ENCODE results near the gene MTFR1L. TPM values are rescaled to one million over a fixed set of nuclear protein-coding genes. Genes with fewer than 3 reads are reported as not detected.

MTFR1L gene
- total RNA-seq, 3 donors from 2014 or later = 71.6 to 79.2 (median 75.4) TPM

- Histone ChIP-seq H3K4me1 (peaks cover 7 to 15% of the 10 kb centered on the region in 2 donors), H3K4me3 (no peak overlapping the region), H3K9me3 (no peaks in the 10 kb centered on the region), H3K27ac (no peak overlapping the region), H3K36me3 (no peaks in the 10 kb centered on the region), H3K27me3 (no peaks in the 10 kb centered on the region)
- no peak for TF ChIP-seq CTCF (IDR thresholded peaks at IDR 0.05)
- intact Hi-C loops (cut with DNase I; ENCODE audit: low total_unique reads) = no loop called here
- no peak for DNase-seq (ENCODE audit: low spot score in 2 of 2)
Observed at GRCh38 chr1:25816112-25816718, 3.5 kb upstream of the MTFR1L start.

GRCh38 chr1:25817840-25818501 lies 1.8 kb upstream of the MTFR1L start:
- Histone ChIP-seq H3K4me1 (peaks cover 7 to 22% of the 10 kb centered on the region in 2 donors), H3K27ac (peak overlapping the region in 1 of 2 donors; percentile 57), H3K27me3 (no peaks in the 10 kb centered on the region), H3K9me3 (no peaks in the 10 kb centered on the region), H3K36me3 (no peaks in the 10 kb centered on the region), H3K4me3 (no peak overlapping the region)
- DNase-seq (ENCODE audit: low spot score in 2 of 2) = no peak
- intact Hi-C loops (cut with DNase I; ENCODE audit: low total_unique reads) = no loop called here
- no peak for TF ChIP-seq CTCF (IDR thresholded peaks at IDR 0.05)

GRCh38 chr1:25818569-25818968 lies 1.2 kb upstream of the MTFR1L start:
- H3K27ac ChIP-seq = peak overlapping the region in 1 of 2 donors; percentile 95
- intact Hi-C loops (cut with DNase I; ENCODE audit: low total_unique reads) = no loop called here
- no peak for TF ChIP-seq POLR2A (IDR thresholded peaks at IDR 0.05)
- TF ChIP-seq CTCF (IDR thresholded peaks at IDR 0.05) = no peak
- TF ChIP-seq POLR2AphosphoS5 (IDR thresholded peaks at IDR 0.05) = no peak
- no peak for DNase-seq (ENCODE audit: low spot score in 2 of 2)
- no peaks in the 10 kb centered on the region for H3K36me3 ChIP-seq
- H3K27me3 ChIP-seq = no peaks in the 10 kb centered on the region
- peak overlapping the region in 2 of 3 donors; percentile 68 to 88 for H3K4me3 ChIP-seq
- peaks cover 7 to 22% of the 10 kb centered on the region in 2 donors for H3K4me1 ChIP-seq
- no peaks in the 10 kb centered on the region for H3K9me3 ChIP-seq

GRCh38 chr1:25820247-25821111 lies 725 bp downstream of the MTFR1L start:
- intact Hi-C loops (cut with DNase I; ENCODE audit: low total_unique reads) = no loop called here
- Histone ChIP-seq H3K9me3 (no peaks in the 10 kb centered on the region), H3K4me3 (peak overlapping the region; percentile 68 to 90 (median 88)), H3K27me3 (no peaks in the 10 kb centered on the region), H3K4me1 (peaks cover 7 to 22% of the 10 kb centered on the region in 2 donors), H3K27ac (peak overlapping the region; percentile 93 to 95), H3K36me3 (no peaks in the 10 kb centered on the region)
- peak in 1 of 2 donors; percentile 46 for DNase-seq (ENCODE audit: low spot score in 2 of 2)
- TF ChIP-seq POLR2AphosphoS5 (IDR thresholded peaks at IDR 0.05) (peak in 1 of 3 donors; percentile 18), POLR2A (IDR thresholded peaks at IDR 0.05) (no peak)

- H3K4me3 ChIP-seq = peak overlapping the region; percentile 68 to 90 (median 88)
- H3K36me3 ChIP-seq = no peaks in the 10 kb centered on the region
- TF ChIP-seq CTCF (IDR thresholded peaks at IDR 0.05) = no peak
- TF ChIP-seq POLR2A (IDR thresholded peaks at IDR 0.05) = no peak
- no peak for TF ChIP-seq POLR2AphosphoS5 (IDR thresholded peaks at IDR 0.05)
- peaks cover 7 to 22% of the 10 kb centered on the region in 2 donors for H3K4me1 ChIP-seq
- intact Hi-C loops (cut with DNase I; ENCODE audit: low total_unique reads) = no loop called here
- DNase-seq (ENCODE audit: low spot score in 2 of 2) = no peak
- H3K9me3 ChIP-seq = no peaks in the 10 kb centered on the region
- H3K27me3 ChIP-seq = no peaks in the 10 kb centered on the region
- H3K27ac ChIP-seq = peak overlapping the region; percentile 93 to 95
Observed at GRCh38 chr1:25821112-25821476, 1.3 kb downstream of the MTFR1L start.

All from breast epithelium (tissue), 4 donors.